Stimulated activated CD4-positive, alpha-beta T cell treated with anti-CD3 and anti-CD28 coated beads, Interleukin-1b, Interleukin-23, amount 100 ng/mL, for 4 hours (primary cell): Measurements from ENCODE around the gene USP53.
"Not testable (repeated sequence)": the region's sequence is repeated elsewhere in the genome, so short reads cannot be mapped to it uniquely, and the experiment has no call there.

Experiments used
- DNase-seq, 2 donors: peaks; one replicate each; pipeline ENCODE4 v3.0.0-alpha.2; 2020; ENCODE audit warnings: low read depth in 2 of 2

The USP53 gene

GRCh38 chr4:119271361-119272085, 59.0 kb downstream of the USP53 start:
- DNase-seq: no peak

GRCh38 chr4:119279541-119279940, 67.0 kb downstream of the USP53 start:
- DNase-seq: not testable (repeated sequence)

GRCh38 chr4:119279945-119280344, 67.4 kb downstream of the USP53 start:
- DNase-seq: not testable (repeated sequence)

GRCh38 chr4:119281393-119281792, 68.9 kb downstream of the USP53 start:
- no peak for DNase-seq

- DNase-seq: no peak
Observed at GRCh38 chr4:119284876-119285780, 72.6 kb downstream of the USP53 start.

- peak in 1 of 2 donors; percentile 2 for DNase-seq
Observed at GRCh38 chr4:119286377-119287002, 74.0 kb downstream of the USP53 start.

GRCh38 chr4:119289313-119289712, 76.8 kb downstream of the USP53 start:
- no peak for DNase-seq

GRCh38 chr4:119290598-119290997, 78.1 kb downstream of the USP53 start:
- no peak for DNase-seq

GRCh38 chr4:119296356-119296755, 83.8 kb downstream of the USP53 start:
- no peak for DNase-seq

GRCh38 chr4:119297795-119298194, 85.3 kb downstream of the USP53 start:
- no peak for DNase-seq

GRCh38 chr4:119299260-119299671, 86.8 kb downstream of the USP53 start:
- no peak for DNase-seq

- no peak for DNase-seq
Observed at GRCh38 chr4:119299741-119300100, 87.2 kb downstream of the USP53 start.

GRCh38 chr4:119300101-119300978, 87.8 kb downstream of the USP53 start:
- DNase-seq: peak; percentile 83 to 85

GRCh38 chr4:119302073-119302832, 89.7 kb downstream of the USP53 start:
- DNase-seq: no peak

- no peak for DNase-seq
Observed at GRCh38 chr4:119303587-119304305, 91.2 kb downstream of the USP53 start.

GRCh38 chr4:119304431-119304830, 91.9 kb downstream of the USP53 start:
- DNase-seq: no peak

- DNase-seq: no peak
Observed at GRCh38 chr4:119307606-119308005, 95.1 kb downstream of the USP53 start.

GRCh38 chr4:119310826-119311225, 98.3 kb downstream of the USP53 start:
- no peak for DNase-seq

- DNase-seq: no peak
Observed at GRCh38 chr4:119313237-119313636, 100.7 kb downstream of the USP53 start.

- no peak for DNase-seq
Observed at GRCh38 chr4:119314356-119314755, 101.8 kb downstream of the USP53 start.
